ENCODE measurements around the gene TMOD1.

TMOD1 gene

GRCh38 chr9:97517331-97518089, 16.0 kb downstream of the TMOD1 start:
- no peak for DNase-seq (ENCODE audit: low spot score)

DNA sequence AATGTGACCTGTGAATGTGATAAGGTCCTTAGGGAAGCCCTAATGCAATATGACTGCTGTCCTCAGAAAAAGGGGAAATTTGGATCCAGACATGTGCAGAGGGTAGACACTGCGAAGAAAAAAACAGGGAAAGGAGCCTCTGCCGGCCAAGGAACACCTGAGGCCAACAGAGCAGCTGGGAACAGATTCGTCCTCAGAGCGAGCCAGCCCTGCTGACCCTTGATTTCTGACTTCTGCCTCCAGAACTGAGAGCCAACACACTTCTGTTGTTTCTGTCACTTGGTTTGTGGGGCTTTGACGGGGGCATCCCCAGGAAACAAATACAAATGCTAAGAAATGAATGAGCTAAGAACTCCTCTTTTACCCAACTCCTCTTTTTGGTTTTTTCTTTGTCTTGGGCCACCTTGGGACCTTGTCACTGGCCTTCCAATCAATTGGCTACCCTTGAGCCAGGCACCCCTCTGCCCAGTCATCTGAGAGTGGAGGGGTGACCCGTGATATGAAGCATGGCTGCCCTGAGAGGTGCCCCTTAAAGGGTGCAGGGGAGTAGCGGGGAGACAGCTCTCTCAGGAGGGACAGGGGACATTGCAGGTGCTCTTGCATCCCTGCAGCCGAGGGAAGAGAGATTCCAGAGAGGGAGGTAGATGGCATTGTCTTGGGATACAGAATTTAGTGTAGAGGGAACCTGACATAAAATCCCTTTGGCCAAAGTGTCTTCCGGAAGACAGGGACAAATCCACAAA, 16.9 kb downstream of the TMOD1 start:
- DNase-seq (ENCODE audit: low spot score) = no peak

DNA sequence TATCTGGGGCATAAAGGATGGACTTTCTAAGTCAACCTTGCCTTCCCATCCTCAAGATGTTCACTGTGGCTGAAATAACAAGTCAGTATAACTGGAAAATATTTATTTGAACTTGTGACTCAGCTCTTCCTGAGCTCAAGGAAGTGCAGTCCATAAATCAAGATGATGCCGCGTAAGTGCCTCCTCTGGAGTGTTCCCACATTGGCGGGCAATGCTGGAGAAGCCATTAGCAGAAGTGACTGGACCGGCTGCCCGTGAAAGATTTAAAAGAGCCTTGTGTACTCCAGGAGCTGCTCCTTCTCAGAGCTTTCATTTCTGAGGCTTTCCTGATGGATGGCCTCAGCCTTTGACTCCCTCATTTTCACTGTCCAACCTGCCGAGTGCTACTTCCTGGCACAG, 17.4 kb downstream of the TMOD1 start:
- peak; percentile 52 for DNase-seq (ENCODE audit: low spot score)

- no peak for DNase-seq (ENCODE audit: low spot score)
Measured at GRCh38 chr9:97519441-97519970, 18.0 kb downstream of the TMOD1 start.

- no peak for DNase-seq (ENCODE audit: low spot score)
Measured at GRCh38 chr9:97521576-97522333, 20.3 kb downstream of the TMOD1 start.

- no peak for DNase-seq (ENCODE audit: low spot score)
Measured at GRCh38 chr9:97524424-97524823, 23.0 kb downstream of the TMOD1 start.

DNA sequence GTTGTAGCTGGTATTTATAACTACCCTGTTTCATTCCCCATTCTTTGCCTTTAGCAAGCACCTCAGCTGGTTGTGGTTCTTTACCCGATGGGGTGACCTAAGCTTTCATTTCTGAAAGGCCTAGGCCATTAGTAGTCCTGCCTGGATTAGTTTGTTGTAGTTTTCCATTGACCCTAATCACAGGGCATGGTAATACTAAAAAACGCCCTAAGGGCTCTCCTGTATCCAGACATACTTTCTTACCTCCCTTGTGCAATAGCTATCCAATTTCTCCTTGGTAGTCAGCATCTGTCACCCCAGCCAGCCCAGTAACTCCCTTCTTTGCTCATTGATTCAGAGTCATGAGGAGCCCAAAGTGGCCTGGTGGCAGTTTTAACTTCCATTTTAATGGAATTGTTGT, 24.0 kb downstream of the TMOD1 start:
- no peak for DNase-seq (ENCODE audit: low spot score)

GRCh38 chr9:97526895-97527575, 25.6 kb downstream of the TMOD1 start:
- DNase-seq (ENCODE audit: low spot score) = peak; percentile 73

GRCh38 chr9:97527626-97528528, 26.4 kb downstream of the TMOD1 start:
- peak; percentile 53 for DNase-seq (ENCODE audit: low spot score)

- peak; percentile 54 for DNase-seq (ENCODE audit: low spot score)
Measured at GRCh38 chr9:97528529-97529230, 27.2 kb downstream of the TMOD1 start.

- no peak for DNase-seq (ENCODE audit: low spot score)
Measured at GRCh38 chr9:97529363-97530076, 28.1 kb downstream of the TMOD1 start.

DNA sequence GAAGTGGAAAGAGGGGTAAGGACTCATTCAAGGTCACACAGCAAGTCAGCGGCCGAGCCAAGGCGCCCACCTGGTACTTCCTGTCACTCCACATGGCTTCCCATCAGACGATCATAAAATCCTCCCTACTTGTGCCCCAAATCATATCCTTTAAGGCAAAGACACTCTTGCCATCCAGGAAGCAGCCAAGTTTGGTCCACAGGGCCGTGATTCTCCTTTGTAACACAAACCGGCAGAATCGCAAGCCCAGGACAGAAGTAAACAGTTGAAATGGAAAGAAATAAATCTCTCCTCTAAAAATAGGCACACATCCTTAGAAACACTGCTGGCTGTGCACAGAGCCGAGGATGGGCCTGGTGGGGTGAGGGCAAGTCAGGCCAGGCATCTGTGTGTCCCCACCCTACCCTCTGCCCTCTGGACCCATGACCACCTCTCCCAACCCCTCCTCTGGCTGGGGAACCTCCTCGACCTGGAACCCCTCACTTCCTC, 30.5 kb downstream of the TMOD1 start:
- no peak for DNase-seq (ENCODE audit: low spot score)

GRCh38 chr9:97534185-97534584, 32.7 kb downstream of the TMOD1 start:
- DNase-seq (ENCODE audit: low spot score) = no peak

DNA sequence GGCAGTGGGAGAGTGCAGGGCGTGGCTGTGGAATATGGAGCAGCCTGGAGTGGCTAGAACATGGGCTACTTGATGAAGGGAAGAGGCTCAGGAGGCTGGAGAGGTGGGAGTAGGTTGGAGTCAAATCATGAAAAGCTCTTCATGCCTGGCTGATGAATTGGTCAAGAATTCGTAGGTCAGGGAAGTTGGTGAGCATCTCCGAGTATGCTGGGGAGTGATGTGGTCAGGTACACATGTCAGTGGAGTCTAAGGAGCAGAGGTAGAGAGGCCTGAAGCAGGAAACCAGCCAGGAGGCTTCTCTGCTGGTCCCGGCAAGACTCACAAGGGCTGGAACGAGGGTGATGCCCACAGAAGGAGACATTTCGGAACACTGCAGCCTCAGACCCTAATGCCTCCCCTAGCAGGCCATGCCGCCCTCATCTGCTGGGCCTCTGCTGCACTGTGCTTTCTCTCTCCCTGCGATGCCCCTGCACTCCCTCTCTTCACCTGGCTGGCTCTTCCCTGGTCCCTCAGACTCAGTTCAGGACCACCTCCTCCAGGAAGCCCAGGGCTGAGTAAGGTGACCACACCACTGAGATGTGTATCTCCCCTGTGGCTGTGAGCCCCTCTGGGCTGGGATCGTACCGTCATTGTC, 33.6 kb downstream of the TMOD1 start:
- no peak for DNase-seq (ENCODE audit: low spot score)

GRCh38 chr9:97535771-97536170, 34.3 kb downstream of the TMOD1 start:
- no peak for DNase-seq (ENCODE audit: low spot score)

- peak; percentile 31 for DNase-seq (ENCODE audit: low spot score)
Measured at GRCh38 chr9:97536480-97536879, 35.0 kb downstream of the TMOD1 start.

DNA sequence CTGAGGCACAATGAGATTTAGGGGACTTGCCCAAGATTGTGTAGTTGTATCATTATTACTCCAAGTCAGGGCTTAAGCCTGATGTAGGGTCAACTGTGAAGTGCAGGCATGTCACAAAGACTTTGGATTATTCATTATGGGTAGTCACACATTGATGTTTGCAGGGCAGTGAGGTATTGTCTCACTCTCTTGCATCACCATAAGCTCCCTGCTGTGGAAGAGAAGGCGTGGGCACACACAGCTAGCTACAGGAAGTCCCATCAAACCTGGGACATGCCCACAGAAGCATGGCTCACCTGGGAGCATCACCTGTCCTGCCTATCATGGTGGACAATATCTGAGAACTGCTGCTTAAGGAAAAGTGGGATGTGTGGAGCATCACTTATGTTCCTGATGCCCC, 42.1 kb downstream of the TMOD1 start:
- DNase-seq (ENCODE audit: low spot score) = no peak

GRCh38 chr9:97545486-97545885, 44.0 kb downstream of the TMOD1 start:
- DNase-seq (ENCODE audit: low spot score) = peak; percentile 86
